Gastroesophageal sphincter (tissue), 4 donors: ENCODE results near the gene TENT4A. TPM values are rescaled to one million over a fixed set of nuclear protein-coding genes. Genes with fewer than 3 reads are reported as not detected.

Experiments used
- ATAC-seq: fragments of 150-250 bp; one replicate; pipeline ENCODE4 v1.9.1; 2016; ENCODE audit warnings: mild to moderate bottlenecking, moderate library complexity
- H3K27ac ChIP-seq, 4 donors: fragments of 200-600 bp; sonication (generic) in 3 of 4; 1 replicate in 3 of 4; 2 replicates in 1 of 4; pipeline ENCODE4 v1.5.1; 2016 to 2019
- H3K27me3 ChIP-seq: fragments of 200-600 bp; sonication (generic); one replicate; pipeline ENCODE4 v1.5.1; 2019
- H3K36me3 ChIP-seq, 2 donors: fragments of 200-600 bp; sonication (generic); one replicate each; pipeline ENCODE4 v1.5.1; 2019; ENCODE audit warnings: control low read depth in 1 of 2
- H3K4me1 ChIP-seq, 3 donors: fragments of 200-600 bp; sonication (generic); 1 replicate in 2 of 3; 2 replicates in 1 of 3; pipeline ENCODE4 v1.5.1; 2016 to 2019; ENCODE audit warnings: control low read depth in 2 of 3
- H3K4me3 ChIP-seq, 2 donors: fragments of 200-600 bp; sonication (generic); one replicate each; pipeline ENCODE4 v1.5.1; 2019; ENCODE audit warnings: mild to moderate bottlenecking in 1 of 2, moderate library complexity in 1 of 2
- H3K9me3 ChIP-seq, 3 donors: fragments of 200-600 bp; sonication (generic); one replicate each; pipeline ENCODE4 v1.5.1; 2017 to 2019; ENCODE audit warnings: control low read depth in 2 of 3
- EP300 ChIP-seq: sonication (generic); formaldehyde crosslinking; IDR thresholded peaks from one replicate; pipeline ENCODE4 v1.6.1; 2017; ENCODE audit warnings: antibody characterized with exemption, mild to moderate bottlenecking
- POLR2A ChIP-seq, 2 donors: fragments of 450-650 bp; IDR thresholded peaks; one replicate each; pipeline ENCODE4 v1.6.1; 2017; ENCODE audit warnings: antibody characterized with exemption in 2 of 2, mild to moderate bottlenecking in 2 of 2, moderate library complexity in 1 of 2
- POLR2AphosphoS5 ChIP-seq: sonication (generic); formaldehyde crosslinking; IDR thresholded peaks from one replicate; pipeline ENCODE4 v1.6.1; 2017; ENCODE audit warnings: antibody characterized with exemption
- WGBS, 2 donors: methylation state at CpG; one replicate each; pipeline ENCODE4 v1.1.5; 2018; ENCODE audit warnings: low coverage in 1 of 2; 5-methylcytosine and 5-hydroxymethylcytosine counted together
- total RNA-seq, 4 donors: library from RNA; depleted of rRNA; stranded (reverse); fragments of >200 nt; gene quantifications; one replicate each; pipeline ENCODE4 v1.1.0, GENCODE V29; 2016
- TF ChIP-seq, protein P1 (sequence below), 4 experiments: fragments of 200-600 bp in 2 of 4; fragments of 450-650 bp in 2 of 4; sonication (generic) in 1 of 4; IDR thresholded peaks; one replicate each; pipeline ENCODE4 v1.5.1; 2017 to 2019; ENCODE audit warnings: antibody characterized with exemption in 4 of 4, mild to moderate bottlenecking in 2 of 4, moderate library complexity in 2 of 4

TENT4A gene
- total RNA-seq, 4 donors from 2014 or later, result 15.8 to 21.3 (median 17.3) TPM

- Histone ChIP-seq H3K27me3 (no peaks in the 10 kb centered on the region), H3K9me3 (no peaks in the 10 kb centered on the region), H3K36me3 (peaks cover 0 to 95% of the 10 kb centered on the region in 2 donors), H3K4me3 (no peak overlapping the region), H3K27ac (no peak overlapping the region), H3K4me1 (peaks cover 0 to 11% (median 3%) of the 10 kb centered on the region in 3 donors)
- TF ChIP-seq, protein P1, sequence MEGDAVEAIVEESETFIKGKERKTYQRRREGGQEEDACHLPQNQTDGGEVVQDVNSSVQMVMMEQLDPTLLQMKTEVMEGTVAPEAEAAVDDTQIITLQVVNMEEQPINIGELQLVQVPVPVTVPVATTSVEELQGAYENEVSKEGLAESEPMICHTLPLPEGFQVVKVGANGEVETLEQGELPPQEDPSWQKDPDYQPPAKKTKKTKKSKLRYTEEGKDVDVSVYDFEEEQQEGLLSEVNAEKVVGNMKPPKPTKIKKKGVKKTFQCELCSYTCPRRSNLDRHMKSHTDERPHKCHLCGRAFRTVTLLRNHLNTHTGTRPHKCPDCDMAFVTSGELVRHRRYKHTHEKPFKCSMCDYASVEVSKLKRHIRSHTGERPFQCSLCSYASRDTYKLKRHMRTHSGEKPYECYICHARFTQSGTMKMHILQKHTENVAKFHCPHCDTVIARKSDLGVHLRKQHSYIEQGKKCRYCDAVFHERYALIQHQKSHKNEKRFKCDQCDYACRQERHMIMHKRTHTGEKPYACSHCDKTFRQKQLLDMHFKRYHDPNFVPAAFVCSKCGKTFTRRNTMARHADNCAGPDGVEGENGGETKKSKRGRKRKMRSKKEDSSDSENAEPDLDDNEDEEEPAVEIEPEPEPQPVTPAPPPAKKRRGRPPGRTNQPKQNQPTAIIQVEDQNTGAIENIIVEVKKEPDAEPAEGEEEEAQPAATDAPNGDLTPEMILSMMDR (IDR thresholded peaks at IDR 0.05), result no peak
- TF ChIP-seq POLR2A (IDR thresholded peaks at IDR 0.05), result no peak
- no peak for TF ChIP-seq EP300
- no peak for TF ChIP-seq POLR2AphosphoS5
- WGBS, 2 donors, result 88 to 89% methylated on average over 17 of the region's 23 CpGs
- no peak for ATAC-seq
These were observed 37.1 kb downstream of the TENT4A start for GRCh38 chr5:6750142-6750840.

GRCh38 chr5:6750951-6751685 lies 37.9 kb downstream of the TENT4A start:
- no peak for TF ChIP-seq POLR2A (IDR thresholded peaks at IDR 0.05)
- TF ChIP-seq POLR2AphosphoS5, result no peak
- TF ChIP-seq EP300, result no peak
- TF ChIP-seq, protein P1 (IDR thresholded peaks at IDR 0.05), result no peak
- H3K27me3 ChIP-seq, result no peaks in the 10 kb centered on the region
- H3K4me1 ChIP-seq, result peaks cover 0 to 3% (median 0%) of the 10 kb centered on the region in 3 donors
- no peak overlapping the region for H3K27ac ChIP-seq
- H3K4me3 ChIP-seq, result no peak overlapping the region
- H3K36me3 ChIP-seq, result peaks cover 0 to 100% of the 10 kb centered on the region in 2 donors
- no peak for ATAC-seq
- WGBS, 2 donors, result 82 to 94% methylated on average over 1 to 14 of the region's 18 CpGs
- no peaks in the 10 kb centered on the region for H3K9me3 ChIP-seq

GRCh38 chr5:6752236-6752635 lies 39.0 kb downstream of the TENT4A start:
- no peak for ATAC-seq
- H3K27ac ChIP-seq, result no peak overlapping the region
- H3K27me3 ChIP-seq, result no peaks in the 10 kb centered on the region
- no peak overlapping the region for H3K4me3 ChIP-seq
- H3K36me3 ChIP-seq, result peaks cover 0 to 100% of the 10 kb centered on the region in 2 donors
- WGBS, 2 donors, result 86 to 94% methylated on average over 3 to 11 of the region's 12 CpGs
- H3K9me3 ChIP-seq, result no peaks in the 10 kb centered on the region
- no peaks in the 10 kb centered on the region for H3K4me1 ChIP-seq
- TF ChIP-seq POLR2A (IDR thresholded peaks at IDR 0.05) (no peak), POLR2AphosphoS5 (no peak)

- TF ChIP-seq EP300 (no peak), POLR2AphosphoS5 (no peak), POLR2A (IDR thresholded peaks at IDR 0.05) (no peak)
- TF ChIP-seq, protein P1 (IDR thresholded peaks at IDR 0.05), result no peak
- no peaks in the 10 kb centered on the region for H3K27me3 ChIP-seq
- no peak for ATAC-seq
- H3K36me3 ChIP-seq, result peaks cover 0 to 100% of the 10 kb centered on the region in 2 donors
- no peaks in the 10 kb centered on the region for H3K4me1 ChIP-seq
- H3K4me3 ChIP-seq, result no peak overlapping the region
- 90 to 93% methylated on average over 9 to 10 of the region's 11 CpGs for WGBS, 2 donors
- no peaks in the 10 kb centered on the region for H3K9me3 ChIP-seq
- H3K27ac ChIP-seq, result no peak overlapping the region
These were observed 39.5 kb downstream of the TENT4A start for GRCh38 chr5:6752782-6753181.

- WGBS, 2 donors, result 77 to 92% methylated on average over 6 to 7 of the region's 11 CpGs
- Histone ChIP-seq H3K4me1 (no peaks in the 10 kb centered on the region), H3K9me3 (no peaks in the 10 kb centered on the region), H3K27ac (no peak overlapping the region), H3K36me3 (peaks cover 0 to 100% of the 10 kb centered on the region in 2 donors), H3K27me3 (no peaks in the 10 kb centered on the region), H3K4me3 (no peak overlapping the region)
- no peak for TF ChIP-seq POLR2AphosphoS5
- no peak for TF ChIP-seq EP300
- no peak for TF ChIP-seq POLR2A (IDR thresholded peaks at IDR 0.05)
- TF ChIP-seq, protein P1 (IDR thresholded peaks at IDR 0.05), result no peak
- no peak for ATAC-seq
These were observed 40.6 kb downstream of the TENT4A start for GRCh38 chr5:6753851-6754250.
